ENCODE data around the gene LGR4. TPM values are rescaled to one million over a fixed set of nuclear protein-coding genes. Genes with fewer than 3 reads are reported as not detected.

The LGR4 gene
- total RNA-seq, 1 experiment from 2014 or later = 7.1 TPM

DNA sequence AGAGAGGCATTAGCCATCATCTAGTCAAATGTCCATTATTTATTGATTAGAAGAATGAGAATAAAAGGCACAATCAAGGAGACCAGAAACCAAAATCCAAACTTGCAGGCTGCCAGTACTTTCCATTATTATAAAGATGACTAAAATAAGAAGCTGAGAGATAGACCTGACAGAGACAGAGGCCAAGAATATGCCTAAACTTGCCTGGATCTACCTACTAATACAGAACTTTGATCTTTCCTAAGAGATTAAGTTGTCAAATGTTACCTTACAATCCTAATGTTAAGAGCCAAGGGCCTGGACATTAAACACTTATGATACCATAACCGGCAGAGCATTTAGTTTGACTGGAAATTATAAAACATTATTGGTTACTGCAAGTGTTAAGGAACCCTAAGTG, 6.2 kb downstream of the LGR4 start (continued):
- TF ChIP-seq, protein P1, sequence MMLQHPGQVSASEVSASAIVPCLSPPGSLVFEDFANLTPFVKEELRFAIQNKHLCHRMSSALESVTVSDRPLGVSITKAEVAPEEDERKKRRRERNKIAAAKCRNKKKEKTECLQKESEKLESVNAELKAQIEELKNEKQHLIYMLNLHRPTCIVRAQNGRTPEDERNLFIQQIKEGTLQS (IDR thresholded peaks at IDR 0.05) = no peak
- TF ChIP-seq ZFX (IDR thresholded peaks at IDR 0.05) = no peak
- TF ChIP-seq RAD21 (IDR thresholded peaks at IDR 0.05; ENCODE audit: low read depth) = no peak
- no peak for TF ChIP-seq CBX3 (IDR thresholded peaks at IDR 0.05; ENCODE audit: low read depth)
- TF ChIP-seq TCF7L2 (IDR thresholded peaks at IDR 0.05; ENCODE audit: borderline replicate concordance, extremely low read depth, insufficient read depth, insufficient read length) = no peak
- no peak for TF ChIP-seq CEBPB (IDR thresholded peaks at IDR 0.05; ENCODE audit: low read depth)
- TF ChIP-seq, protein P2, sequence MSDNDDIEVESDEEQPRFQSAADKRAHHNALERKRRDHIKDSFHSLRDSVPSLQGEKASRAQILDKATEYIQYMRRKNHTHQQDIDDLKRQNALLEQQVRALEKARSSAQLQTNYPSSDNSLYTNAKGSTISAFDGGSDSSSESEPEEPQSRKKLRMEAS (IDR thresholded peaks at IDR 0.05) = no peak

DNA sequence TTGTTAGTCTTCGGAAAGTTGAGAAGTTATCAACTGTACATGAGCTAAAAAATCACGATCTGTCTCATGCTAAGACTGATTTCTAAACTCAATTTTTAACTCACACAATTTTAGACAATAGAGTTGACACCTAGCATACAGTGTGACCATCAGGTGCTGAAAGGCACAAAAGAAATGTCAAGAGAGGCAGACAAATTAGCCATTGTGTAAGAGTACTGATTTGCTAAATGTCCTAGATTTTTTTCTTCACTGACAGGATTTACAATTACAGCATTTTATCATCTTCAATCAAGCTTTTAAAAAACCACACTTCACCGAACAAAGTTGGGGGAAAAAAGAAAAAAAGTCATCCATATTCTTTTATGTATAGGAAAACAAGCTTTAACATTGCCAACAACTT, 7.0 kb downstream of the LGR4 start:
- H3K27me3 ChIP-seq (ENCODE audit: insufficient read depth, low read length) = no peaks in the 10 kb centered on the region
- intact Hi-C loops (cut with micrococcal nuclease) = no loop called here
- TF ChIP-seq EZH2 (IDR thresholded peaks at IDR 0.05) = no peak
- TF ChIP-seq, protein P3, sequence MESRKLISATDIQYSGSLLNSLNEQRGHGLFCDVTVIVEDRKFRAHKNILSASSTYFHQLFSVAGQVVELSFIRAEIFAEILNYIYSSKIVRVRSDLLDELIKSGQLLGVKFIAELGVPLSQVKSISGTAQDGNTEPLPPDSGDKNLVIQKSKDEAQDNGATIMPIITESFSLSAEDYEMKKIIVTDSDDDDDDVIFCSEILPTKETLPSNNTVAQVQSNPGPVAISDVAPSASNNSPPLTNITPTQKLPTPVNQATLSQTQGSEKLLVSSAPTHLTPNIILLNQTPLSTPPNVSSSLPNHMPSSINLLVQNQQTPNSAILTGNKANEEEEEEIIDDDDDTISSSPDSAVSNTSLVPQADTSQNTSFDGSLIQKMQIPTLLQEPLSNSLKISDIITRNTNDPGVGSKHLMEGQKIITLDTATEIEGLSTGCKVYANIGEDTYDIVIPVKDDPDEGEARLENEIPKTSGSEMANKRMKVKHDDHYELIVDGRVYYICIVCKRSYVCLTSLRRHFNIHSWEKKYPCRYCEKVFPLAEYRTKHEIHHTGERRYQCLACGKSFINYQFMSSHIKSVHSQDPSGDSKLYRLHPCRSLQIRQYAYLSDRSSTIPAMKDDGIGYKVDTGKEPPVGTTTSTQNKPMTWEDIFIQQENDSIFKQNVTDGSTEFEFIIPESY (IDR thresholded peaks at IDR 0.05; ENCODE audit: extremely low read depth, insufficient replicate concordance, low read length) = no peak
- no peak for TF ChIP-seq POLR2AphosphoS5 (IDR thresholded peaks at IDR 0.05; ENCODE audit: low read depth, low read length)
- no peak for TF ChIP-seq SIN3A (IDR thresholded peaks at IDR 0.05; ENCODE audit: low read depth)
- no peak for TF ChIP-seq EGR1 (IDR thresholded peaks at IDR 0.05; ENCODE audit: low read depth)
- TF ChIP-seq ELF1 (IDR thresholded peaks at IDR 0.05; ENCODE audit: borderline replicate concordance, low read depth) = no peak
- no peak overlapping the region for H3K4me2 ChIP-seq (ENCODE audit: low read length)
- no peak overlapping the region for H3K27ac ChIP-seq (ENCODE audit: low read depth, low read length)
- H3K36me3 ChIP-seq (ENCODE audit: control insufficient read depth in 1 of 2, insufficient read depth in 2 of 2, low read length in 2 of 2) = no peaks in the 10 kb centered on the region
- no TSS peak for BruUV-seq (replicated peaks)
- no peaks in the 10 kb centered on the region for H3K9me3 ChIP-seq (ENCODE audit: control insufficient read depth in 1 of 2, insufficient read depth in 1 of 2, low read depth in 1 of 2, low read length in 2 of 2)
- CTCF ChIA-PET = no interaction called here
- ATAC-seq = no peak
- no peak overlapping the region for H2AFZ ChIP-seq (ENCODE audit: low read depth, low read length, poor library complexity, severe bottlenecking)
- H3K4me1 ChIP-seq (ENCODE audit: control insufficient read depth in 1 of 2, insufficient read depth in 2 of 2, low read length in 2 of 2) = peaks cover 0 to 14% of the 10 kb centered on the region in 2 experiments; a peak in 3 of 4 replicates
- RAD21 ChIA-PET (ENCODE audit: low non-redundant PET in 1 of 2, low total read pairs in 2 of 2, uncharacterized antibody in 2 of 2, unreplicated experiment in 2 of 2) = no interaction called here
- H4K20me1 ChIP-seq (ENCODE audit: insufficient read depth) = no peaks in the 10 kb centered on the region
- no peak overlapping the region for H3K9ac ChIP-seq (ENCODE audit: low read length)
- H3K9me2 ChIP-seq (ENCODE audit: insufficient read depth) = no peaks in the 10 kb centered on the region
- DNase-seq (ENCODE audit: low read depth, low spot score) = no peak
- H3K79me2 ChIP-seq (ENCODE audit: insufficient read depth, low read length) = no peaks in the 10 kb centered on the region
- POLR2A ChIA-PET = no interaction called here
- H3K4me3 ChIP-seq (replicated peaks in 1 of 2; ENCODE audit: low read depth in 1 of 2, low read length in 2 of 2) = no peak overlapping the region
